HG03135 (cell line): ENCODE data around the gene OSBPL5.

ENCODE experiments used
- ATAC-seq: cut with Tn5 transposase; IDR thresholded peaks from one replicate; pipeline ENCODE4 v1.9.1; 2021; ENCODE audit warnings: mild to moderate bottlenecking, moderate library complexity; ENCODE audit not compliant: unreplicated experiment

OSBPL5 gene, protein sequence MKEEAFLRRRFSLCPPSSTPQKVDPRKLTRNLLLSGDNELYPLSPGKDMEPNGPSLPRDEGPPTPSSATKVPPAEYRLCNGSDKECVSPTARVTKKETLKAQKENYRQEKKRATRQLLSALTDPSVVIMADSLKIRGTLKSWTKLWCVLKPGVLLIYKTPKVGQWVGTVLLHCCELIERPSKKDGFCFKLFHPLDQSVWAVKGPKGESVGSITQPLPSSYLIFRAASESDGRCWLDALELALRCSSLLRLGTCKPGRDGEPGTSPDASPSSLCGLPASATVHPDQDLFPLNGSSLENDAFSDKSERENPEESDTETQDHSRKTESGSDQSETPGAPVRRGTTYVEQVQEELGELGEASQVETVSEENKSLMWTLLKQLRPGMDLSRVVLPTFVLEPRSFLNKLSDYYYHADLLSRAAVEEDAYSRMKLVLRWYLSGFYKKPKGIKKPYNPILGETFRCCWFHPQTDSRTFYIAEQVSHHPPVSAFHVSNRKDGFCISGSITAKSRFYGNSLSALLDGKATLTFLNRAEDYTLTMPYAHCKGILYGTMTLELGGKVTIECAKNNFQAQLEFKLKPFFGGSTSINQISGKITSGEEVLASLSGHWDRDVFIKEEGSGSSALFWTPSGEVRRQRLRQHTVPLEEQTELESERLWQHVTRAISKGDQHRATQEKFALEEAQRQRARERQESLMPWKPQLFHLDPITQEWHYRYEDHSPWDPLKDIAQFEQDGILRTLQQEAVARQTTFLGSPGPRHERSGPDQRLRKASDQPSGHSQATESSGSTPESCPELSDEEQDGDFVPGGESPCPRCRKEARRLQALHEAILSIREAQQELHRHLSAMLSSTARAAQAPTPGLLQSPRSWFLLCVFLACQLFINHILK

DNA sequence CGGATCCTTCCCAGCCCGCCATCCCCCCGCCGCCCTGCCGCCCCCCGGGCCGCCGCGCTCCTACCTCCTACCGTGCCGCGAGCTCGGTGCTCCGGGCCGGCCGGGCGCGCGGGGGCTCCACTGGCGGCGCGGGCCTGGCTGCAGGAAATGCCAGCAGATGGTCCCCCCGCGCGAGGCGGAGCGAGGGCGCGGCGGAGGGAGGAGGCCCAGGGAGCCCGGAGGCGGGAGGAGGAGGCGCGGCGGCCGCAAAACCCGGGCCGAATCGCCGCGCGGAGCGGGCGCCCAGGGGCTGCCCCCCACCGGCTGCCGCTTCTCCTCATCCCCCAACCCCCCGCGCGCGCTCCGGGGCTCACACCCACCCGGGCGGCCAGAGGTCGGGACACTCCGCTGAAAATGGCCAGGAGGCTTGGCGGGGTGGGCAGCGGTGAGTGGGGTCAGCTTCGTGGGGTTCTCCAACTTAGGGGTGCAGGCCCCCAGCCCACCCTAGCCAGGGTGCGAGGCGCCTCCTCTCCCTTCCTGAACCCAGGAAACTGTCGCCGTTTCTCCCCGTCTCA is at the start of gene OSBPL5:
TSS of gene OSBPL5 (minus strand) at position 159 of the 554 bp plus-strand sequence. CDS start 36,162 bp downstream, outside the sequence.
- ATAC-seq, result no peak

DNA sequence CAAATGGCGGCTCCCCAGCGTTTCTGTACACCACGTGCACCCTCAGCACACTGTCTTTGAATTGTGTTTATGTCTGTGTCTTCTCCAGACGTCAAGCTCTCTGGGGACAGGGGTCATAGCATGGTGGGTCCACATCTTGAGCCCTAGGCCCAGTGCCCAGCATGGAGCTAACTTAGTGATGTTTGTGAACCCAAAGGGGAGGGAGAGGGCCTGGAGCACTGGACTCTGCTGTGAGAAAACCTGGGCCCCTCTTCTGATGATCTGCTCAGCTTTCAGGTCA is 49.2 kb upstream of the OSBPL5 start:
- ATAC-seq, result no peak

DNA sequence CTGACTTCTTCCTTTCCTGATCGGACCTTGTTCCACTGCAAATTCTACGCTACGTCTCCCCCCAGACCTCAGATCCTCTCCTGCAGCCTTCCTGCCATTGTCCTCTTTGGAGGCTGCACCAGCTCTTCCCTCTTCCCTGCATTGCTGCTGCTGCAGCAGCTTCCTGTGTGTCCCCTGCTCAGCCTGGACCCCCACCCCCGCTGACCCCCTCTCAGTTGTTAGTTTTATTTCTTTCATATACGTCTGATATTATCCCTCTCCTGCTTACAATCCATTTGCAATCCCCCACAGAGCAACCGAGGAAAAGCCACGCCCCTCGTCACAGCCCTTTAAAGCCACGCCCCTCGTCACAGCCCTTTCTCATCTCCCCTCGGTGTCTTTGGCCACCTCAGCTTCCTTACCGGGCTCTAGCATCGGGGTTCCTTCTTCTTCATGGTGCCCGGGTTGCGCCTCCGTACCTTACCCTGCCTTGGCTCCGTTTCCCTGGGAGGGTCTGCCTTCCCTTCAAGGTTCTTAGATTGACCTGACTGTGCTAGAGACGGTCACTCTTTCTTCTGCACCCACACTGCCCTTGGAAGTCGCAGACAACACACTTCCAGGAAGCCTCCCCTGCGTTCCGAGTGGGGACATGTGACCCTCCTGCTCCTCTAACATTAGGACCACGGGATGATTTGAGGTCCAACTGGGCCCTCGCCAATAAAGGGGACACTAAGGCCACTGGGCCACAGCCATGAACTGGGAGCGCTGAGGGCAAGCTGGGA is 48.7 kb upstream of the OSBPL5 start:
- ATAC-seq, result no peak

DNA sequence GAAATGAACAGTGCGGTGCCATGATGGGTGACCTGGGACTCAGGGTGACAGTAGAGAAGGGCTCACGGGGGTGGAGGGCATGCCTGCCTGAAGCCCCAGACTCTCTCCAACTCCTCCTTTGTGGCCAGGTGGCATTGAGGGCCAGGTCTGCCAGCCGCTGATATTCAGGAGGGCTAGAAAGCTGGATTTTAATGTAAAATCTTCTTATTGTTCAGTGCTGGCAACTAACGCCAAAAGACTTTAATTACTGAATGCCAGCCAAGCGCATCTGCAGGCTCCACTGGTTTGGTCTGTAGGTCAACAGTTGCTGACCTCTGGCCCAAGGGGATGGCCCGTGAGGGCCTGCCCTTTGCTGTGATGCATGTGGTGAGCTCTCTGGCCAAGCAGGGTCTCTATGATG is 43.2 kb upstream of the OSBPL5 start:
- ATAC-seq, result no peak

DNA sequence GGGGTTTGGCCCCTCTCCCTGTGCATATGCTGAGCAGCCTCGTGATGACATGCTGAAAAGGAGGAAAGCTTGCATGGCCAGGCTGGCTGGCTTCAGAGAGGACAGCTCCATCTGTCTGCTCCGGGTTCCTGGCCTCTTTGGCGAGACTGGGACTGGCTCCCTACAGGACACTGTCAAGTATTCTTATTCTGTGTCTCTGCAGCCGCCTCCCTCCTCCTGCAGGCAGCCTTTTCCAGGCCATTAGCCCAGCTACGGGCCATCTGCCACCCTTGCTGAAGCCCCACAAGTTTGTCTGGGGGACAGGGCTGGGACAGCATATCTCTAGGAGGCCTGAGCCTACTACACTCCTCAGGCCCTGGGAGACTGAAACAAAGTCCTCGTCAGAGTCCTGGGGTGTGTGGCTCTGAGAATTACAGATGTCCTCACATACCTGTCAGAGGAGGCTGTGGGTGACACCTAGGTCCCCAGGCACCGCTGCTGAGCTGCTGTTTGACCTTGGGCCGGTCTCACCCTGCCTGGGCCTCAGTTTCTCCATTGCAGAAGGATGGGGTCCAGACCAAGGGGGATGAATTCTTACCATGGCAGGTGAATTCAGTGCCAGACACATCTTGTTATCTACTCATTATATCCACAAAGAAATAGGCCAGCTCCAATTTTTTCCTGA is 42.5 kb upstream of the OSBPL5 start:
- no peak for ATAC-seq

DNA sequence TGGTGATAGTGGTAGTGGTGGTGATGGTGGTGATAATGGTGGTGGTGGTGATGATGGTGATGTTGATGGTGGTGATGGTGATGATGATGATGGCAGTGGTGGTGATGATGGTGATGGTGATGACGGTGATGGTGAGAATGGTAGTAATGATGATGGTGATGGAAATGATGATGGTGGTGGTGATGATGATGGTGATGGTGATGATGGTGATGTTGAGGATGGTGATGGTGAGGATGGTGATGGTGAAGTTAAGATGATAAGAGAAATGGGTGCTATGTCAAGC is 41.8 kb upstream of the OSBPL5 start:
- no peak for ATAC-seq

DNA sequence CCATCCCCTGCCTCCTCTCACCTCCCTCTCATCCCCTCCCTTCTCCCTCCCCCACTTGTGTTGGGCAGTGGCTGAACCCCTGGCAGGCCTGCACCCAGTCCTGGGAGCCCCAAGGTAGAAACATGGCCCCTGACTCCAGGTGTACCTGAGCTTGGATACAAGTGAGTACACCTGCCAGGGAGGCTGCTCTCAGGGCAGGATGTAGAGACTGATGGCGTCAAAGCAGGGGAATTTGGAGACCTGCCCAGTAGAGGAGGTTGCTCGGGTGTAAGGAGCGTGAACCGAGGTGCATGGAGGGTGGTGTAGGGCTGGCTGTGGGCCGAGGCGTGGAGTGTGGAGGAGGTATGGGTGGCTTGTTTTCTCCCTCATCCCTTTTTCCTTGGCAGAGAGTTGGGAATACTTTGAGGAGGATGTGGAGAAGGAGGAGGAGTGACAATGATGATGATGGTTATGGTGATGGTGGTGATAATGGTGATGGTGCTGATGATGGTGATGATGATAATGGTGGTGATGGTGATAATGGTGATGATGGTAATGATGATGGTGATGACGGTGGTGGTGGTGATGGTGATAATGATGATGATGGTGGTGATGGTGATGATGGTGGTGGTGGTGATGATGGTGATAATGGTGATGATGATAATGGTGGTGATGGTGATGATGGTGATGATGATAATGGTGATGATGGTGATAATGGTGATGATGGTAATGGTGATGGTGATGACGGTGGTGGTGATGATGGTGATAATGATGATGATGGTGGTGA is 41.2 kb upstream of the OSBPL5 start:
- ATAC-seq, result no peak

DNA sequence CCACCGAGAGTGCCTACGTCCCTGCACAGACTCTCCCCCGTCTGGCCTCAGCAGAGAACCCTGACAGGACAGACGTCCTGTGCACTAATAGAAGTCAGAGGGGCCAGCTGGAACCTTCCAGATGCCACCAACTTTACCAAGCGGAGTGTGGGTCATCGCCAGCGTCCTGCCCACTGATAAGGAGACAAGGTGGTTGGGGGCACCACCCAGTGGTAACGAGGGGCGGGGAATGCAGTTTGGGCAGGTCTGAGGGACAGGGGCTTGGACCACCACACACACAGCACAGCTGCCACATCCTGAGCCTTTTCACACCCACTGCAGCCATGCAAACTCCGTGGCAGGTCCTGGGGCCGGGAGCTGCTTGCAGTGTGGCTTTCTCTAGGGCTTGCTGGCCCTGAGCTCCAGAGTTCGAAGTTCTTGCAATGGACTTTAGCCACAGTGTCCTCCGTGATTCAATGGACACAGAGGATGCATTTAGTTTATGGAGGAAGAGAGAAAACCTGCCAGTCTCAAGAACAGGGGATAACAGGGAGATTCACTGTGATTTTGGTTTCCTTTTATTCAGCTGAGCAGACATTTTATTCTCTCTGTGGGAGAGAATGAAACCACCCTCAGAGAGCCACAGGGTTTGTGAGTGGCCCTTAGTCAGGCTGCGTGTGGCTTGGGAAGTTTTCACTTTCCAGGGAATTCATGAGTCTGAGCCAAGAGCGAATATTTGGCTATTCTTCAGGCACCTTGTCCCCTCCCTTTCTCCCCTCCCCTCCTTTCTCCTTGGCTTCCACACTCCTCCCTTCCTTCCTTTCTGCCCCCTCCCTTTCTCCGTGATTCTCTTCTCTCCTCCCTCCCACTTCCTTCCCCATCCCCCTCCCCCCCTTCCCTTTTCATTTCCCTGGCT is 40.4 kb upstream of the OSBPL5 start:
- no peak for ATAC-seq

DNA sequence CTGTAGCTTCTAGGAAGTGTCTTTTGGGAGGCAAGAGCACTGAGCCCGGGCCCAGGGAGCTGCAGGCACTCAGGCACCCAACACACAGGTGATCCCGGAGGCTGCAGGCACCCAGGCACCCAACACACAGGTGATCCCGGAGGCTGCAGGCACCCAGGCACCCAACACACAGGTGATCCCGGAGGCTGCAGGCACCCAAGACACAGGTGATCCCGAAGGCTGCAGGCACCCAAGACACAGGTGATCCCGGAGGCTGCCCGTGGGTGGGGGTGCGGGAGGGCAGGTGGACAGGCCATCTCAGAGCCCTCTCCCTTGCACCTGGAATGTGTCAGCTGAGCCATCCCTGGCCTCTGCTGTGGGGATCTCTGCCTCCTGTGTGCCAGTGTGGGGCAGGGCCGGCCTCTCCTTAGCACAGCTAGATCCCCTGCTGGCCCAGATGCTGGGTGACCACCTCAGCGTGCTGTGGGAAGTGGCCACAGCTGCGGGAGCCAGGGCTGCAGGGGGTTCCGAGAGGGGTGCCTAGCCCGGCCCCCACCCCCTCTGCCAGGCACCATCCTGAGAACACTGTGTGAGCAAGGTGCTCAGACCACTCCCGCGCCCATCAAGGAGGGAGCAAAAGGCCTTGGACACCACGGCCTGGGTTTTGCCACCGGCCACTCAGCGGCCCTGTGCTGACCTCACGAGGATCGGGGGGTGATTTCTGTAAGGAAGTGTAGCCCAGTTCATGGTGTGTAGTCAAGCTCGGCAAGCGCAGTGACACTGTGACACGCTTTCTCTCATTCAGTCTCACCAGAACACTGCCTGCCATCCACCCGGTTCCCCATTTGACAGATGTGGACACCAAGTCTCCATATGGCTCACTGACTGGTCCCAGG is 39.3 kb upstream of the OSBPL5 start:
- no peak for ATAC-seq

DNA sequence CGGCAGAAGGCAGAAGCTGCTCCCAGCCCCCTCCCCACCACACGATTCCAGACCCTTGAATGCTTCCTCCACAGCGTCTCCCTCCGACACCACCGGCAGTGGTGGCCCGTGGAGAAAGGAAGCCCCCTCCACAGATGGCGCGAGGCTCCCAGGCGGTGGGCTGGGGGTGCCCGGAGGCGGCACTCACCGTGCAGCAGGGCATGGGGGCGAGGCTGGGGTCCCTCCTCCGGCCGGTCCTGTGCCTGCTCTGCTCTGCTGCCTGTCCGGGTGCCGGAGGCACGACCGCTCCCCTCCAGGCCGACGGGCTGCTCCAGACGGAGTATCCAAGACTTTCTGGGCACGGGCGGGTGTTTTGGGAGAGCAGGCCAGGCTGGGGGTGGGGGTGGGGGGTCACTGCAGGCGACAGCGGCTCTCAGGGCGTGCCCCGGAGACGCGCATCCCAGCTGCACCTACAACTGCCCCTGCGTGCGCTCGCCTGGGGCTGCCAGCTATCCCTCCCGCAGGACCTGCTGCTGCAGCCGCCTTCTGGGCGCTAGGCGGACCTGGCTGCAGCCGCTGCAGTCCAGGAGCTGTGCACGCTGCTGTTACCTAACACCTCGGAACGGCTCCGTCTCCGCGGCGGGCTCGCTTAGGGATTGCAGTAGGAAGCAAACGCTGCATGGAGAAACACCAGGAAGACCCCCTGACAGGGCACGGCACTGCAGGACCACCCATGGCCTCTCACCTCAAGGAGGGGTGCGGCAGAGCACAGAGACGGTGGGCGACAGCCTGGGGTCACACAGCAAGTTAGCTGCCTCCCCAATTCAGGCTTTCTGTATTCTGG is 38.3 kb upstream of the OSBPL5 start:
- ATAC-seq, result no peak

DNA sequence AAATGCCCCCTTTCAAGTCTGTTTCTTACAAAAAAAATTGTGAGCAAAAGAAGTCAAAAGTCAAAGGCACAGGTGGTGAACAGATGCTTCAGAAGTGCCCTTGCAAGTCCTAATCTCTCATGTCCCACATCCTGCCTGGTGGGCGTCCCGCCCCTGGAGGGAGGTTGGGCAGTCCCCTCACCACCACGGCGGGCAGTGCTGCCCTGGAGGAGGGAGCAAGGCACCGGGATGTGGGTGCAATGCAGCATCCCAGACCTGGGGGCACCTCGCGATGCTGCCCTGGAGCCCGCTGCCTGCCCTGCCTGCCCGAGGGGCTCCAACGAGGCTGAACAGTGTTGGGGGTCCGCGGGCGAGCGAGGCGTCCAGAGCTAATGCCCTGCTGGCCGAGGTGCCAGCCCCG is 37.6 kb upstream of the OSBPL5 start:
- ATAC-seq, result no peak

DNA sequence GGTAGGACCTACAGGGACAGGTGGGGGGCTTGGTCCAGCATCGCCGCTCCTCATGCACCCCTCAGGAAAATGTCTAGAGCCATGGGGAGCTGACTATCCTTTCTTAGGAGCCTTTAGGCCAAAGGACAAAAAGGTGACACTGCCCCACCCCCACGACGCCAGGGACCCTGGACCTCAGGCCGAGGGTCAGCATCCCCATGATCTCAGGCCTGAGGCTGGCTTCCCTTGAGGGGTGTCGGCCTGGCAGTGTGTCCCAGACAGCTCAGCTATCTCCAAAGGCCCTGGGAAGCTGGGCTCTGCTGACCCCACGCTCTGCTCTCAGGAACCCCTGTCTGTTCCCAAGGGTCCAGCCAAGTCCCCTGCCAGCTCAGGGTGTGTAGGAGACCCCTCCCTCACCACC is 37.2 kb upstream of the OSBPL5 start:
- ATAC-seq, result no peak

DNA sequence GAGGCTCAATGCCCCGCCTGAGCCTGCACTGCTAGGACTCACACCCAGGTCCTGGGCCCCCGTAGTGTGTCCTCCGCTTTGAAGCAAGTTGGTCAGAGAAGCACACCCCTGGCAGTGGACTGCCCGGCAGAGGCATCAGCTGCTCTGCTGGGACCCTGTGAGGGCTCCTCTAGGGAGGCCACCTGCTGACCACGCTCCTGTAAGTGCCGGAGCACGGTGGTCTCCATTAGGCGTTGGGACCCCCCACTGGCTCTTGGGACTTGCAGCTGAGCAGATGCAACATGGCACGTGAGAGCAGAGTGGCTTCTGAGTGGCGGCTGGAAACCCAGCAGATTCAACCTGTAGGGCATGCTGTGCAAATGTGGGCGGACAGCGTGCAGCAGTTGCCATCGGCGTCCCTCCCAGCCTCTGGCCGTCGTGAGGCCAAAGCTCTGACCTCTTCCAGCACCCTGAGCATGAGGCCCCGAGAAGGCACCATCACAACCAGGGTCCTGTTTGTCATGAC is 36.6 kb upstream of the OSBPL5 start:
- ATAC-seq, result no peak

DNA sequence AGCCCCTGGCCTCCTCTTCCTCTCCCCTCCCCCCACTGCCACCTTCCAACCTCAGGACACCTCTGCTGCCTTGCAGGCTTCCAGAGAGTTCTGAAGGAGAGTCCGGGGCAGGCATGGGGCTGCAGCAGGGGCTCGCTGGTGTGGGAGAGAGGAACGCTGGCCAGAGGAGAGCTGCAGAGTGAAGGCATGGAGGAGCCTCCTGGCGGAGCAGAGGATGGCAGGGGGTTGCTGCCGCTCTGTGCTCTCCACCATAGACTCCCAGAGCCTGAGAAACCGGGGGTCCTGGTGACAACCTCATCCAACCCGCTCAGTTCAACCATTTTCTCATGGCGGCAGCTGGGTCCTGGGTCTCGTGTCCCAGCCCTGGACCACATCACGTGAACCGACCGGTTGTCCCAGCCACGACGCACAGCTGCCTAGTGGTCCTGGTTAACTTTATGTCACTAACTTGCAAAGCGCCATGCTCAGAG is 36.0 kb upstream of the OSBPL5 start:
- no peak for ATAC-seq

DNA sequence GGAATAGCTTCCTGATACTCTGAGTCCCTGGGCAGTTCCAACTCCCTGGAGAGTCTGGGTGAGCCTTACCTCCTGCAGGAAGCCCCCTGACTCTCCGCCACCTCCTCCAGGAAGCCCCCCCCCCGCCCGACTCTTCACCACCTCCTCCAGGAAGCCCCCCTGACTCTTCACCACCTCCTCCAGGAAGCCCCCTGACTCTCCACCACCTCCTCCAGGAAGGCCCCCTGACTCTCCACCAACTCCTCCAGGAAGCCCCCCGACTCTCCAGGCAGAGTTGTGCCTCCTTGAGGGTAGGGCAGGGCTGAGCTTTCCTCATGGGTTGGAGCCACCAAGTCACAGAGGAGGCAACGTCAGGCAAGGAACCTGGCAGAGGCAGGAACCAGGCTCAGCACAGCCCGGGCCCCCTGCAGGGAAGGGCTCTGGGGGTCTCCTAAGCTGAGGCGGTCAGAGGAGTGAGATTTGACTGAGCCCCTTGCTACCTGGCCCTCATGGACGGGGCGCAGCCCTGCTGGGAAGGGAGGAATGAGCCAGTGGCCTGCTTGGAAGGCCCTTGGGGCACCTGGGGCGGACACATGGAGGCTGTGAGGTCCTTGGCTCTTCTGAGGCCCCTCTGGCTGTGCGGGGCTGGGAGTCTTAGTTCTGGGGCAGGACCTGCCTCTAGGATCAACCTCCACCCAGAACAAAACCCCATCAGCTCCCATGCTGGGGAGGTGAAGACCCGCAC is 35.4 kb upstream of the OSBPL5 start:
- no peak for ATAC-seq

DNA sequence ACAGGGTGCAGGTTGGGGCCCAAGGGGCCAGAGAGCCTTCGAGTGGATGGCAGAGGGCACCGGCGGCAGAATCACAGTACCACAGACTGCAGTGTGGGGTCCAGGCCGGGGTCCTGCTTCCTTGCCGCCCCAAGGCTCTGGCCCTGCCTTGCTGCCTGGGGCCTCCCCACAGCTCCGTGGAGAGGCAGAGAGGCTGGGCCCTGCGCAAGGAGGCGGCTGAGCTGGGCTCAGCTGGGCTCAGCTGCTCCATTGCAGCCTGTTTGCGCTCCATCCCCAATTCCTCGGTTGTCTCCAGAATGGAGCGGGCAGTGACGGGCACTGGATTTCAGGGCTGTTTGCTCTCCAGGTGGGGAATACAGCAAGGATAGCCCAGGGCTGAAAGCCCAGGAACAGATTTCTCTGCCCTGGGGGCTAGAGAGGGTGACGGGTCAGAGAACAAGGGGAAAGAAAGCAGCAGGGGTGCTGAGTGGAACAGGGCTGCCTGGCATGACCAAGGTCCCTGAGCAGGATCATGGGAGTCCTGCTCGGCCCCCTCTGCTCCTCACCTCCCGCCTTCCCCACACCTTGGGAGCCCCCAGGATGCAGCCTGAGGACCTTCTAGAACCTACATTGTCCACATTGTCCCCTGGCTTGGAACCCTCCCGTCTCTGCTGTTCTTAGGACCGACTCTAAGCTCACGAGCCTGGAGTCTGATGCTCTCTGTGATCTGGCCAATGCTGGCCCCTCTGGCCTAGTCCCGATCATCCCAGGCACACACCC is 34.6 kb upstream of the OSBPL5 start:
- ATAC-seq, result no peak
